HG02852 (cell line): Measurements from ENCODE around the gene DNASE1L3.

Experiments used
- ATAC-seq: cut with Tn5 transposase; IDR thresholded peaks from one replicate; pipeline ENCODE4 v1.9.1; 2021; ENCODE audit warnings: mild to moderate bottlenecking, moderate library complexity; ENCODE audit not compliant: unreplicated experiment

DNASE1L3 gene

GRCh38 chr3:58164199-58164879 is 46.4 kb downstream of the DNASE1L3 start:
- ATAC-seq, result no peak

GRCh38 chr3:58163234-58163633 is 47.5 kb downstream of the DNASE1L3 start:
- no peak for ATAC-seq

DNA sequence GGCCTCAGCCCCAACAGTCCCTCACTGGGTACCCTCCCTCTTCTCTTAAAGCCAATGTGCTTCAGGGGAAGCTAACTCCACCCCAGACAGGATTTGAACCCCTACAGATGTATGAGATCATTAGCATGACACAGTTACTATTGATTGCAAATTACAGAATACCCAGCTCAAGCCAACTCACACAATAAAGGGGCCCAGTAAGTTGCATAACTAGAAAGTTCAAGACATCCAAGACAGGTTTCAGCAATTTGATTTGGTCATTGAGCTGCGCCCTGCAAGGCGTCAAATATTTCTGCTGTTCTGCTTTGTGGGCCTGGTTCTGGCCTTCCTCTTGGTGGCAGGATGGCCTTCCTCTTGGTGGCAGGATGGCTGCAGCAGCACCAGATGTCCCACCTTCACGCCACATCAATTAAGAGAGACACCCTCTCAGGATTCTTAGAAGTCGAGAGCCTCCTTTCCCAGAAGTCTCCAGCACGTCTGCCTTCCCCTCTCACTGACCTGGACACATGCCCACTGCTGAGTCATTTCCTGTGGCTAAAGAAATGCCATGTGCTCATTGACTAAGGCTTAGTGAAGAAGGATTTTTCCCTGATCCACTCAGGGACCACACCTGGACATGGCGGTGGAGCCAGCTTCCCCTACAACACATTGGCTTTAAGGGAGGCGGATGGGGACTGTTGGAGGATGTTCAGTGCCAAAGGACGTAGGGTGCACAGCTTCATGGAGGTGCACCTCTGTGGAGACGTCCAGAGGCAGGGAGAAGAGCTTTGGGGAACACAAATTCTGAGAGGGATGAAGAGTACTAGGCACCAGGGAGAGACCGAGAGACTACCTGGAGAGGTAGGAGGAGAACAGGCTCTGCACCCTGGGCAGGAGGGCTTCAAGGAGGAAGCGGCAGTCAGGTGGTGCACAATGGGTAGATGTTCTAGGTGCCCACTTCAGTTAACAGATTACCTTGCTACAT is 49.1 kb downstream of the DNASE1L3 start:
- no peak for ATAC-seq

- ATAC-seq, result no peak
These were observed 50.4 kb downstream of the DNASE1L3 start for GRCh38 chr3:58160399-58160798.

GRCh38 chr3:58158442-58159153 is 52.2 kb downstream of the DNASE1L3 start:
- ATAC-seq, result no peak

DNA sequence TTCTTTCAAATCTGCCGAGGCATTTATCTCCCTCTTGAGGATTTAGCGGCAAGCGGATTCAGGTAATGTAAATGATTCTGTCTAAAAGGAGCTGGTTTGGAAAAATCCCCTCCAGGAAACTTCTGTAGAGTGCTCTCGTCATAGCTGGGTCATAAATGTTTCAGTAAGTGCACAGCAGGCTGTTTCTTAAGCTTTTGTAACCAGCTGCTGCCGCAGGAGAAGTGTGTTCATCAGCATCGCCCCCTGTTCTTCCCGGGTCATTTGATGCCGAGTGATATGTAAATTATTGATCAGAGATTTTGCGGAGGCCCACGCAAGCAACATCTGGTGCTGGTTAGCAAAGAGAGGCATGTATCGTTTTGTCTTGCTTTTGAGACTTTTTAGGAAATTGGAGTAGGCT is 53.1 kb downstream of the DNASE1L3 start:
- ATAC-seq, result no peak

GRCh38 chr3:58155838-58156237 is 54.9 kb downstream of the DNASE1L3 start:
- no peak for ATAC-seq

- ATAC-seq, result no peak
These were observed 55.9 kb downstream of the DNASE1L3 start for GRCh38 chr3:58154626-58155449.

DNA sequence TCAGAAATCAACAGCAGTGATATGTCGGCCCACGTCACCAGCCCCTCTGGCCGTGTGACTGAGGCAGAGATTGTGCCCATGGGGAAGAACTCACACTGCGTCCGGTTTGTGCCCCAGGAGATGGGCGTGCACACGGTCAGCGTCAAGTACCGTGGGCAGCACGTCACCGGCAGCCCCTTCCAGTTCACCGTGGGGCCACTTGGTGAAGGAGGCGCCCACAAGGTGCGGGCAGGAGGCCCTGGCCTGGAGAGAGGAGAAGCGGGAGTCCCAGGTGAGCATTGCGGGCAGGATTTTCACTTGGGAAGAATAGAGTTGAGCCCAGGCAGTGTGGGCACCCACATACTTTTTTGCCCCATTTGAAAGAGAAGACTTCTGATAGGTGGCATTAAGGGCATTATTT is 57.4 kb downstream of the DNASE1L3 start:
- no peak for ATAC-seq

DNA sequence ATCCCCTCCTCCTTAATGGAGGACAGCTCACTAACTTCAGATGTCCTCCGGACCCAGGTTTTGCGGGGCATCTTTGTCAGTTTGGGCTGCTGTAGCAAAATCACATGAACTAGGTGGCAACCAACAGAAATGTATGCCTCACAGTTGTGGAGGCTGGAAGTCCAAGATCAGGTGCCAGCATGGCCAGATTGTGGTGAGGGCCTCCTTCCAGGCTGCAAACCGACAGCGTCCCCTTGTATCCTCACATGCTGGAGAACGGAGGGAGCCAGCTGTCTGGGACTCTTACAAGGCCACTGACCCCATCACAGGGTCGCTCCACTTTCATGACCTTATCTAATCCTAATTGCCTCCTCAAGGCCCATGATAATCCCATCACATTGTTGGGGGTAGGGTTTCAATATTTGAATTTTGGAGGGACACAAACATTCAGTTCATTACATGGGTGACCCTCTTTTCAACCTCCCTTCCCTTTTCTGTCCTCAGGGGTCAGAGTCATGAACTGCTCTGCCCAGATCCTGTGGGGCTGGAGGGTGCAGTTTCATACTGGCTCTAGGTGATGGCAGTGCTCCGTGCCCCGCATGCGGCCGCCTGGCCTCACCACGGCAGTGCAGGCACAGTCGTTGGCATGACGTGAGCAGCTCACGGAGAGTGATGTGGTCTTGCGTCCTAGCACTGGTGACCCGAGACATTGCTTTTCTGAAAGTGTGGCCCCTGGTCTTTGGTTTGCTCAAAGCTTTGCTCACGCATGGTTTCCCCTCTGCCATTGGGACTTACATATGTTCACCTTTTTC is 58.4 kb downstream of the DNASE1L3 start:
- no peak for ATAC-seq

DNA sequence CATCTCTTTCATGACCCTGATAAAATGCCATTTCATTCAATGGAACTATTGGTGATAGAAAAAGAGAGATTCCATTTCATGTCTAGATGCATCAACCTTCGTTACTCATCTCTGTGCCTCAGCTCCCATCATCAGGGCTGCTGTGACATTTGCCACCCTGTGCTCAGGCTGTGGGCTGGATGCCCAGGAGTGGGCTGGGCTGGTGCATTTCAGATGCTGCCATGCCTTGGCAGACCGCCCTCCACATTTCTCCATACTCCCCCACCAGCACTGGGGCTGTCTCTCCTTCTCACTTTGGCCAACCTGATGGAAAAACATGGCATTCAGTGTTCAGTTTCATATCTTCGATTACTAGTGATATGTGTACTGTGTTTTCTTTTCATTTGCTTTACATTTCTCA is 59.1 kb downstream of the DNASE1L3 start:
- ATAC-seq, result no peak

GRCh38 chr3:58150810-58151199 is 60.0 kb downstream of the DNASE1L3 start:
- no peak for ATAC-seq

DNA sequence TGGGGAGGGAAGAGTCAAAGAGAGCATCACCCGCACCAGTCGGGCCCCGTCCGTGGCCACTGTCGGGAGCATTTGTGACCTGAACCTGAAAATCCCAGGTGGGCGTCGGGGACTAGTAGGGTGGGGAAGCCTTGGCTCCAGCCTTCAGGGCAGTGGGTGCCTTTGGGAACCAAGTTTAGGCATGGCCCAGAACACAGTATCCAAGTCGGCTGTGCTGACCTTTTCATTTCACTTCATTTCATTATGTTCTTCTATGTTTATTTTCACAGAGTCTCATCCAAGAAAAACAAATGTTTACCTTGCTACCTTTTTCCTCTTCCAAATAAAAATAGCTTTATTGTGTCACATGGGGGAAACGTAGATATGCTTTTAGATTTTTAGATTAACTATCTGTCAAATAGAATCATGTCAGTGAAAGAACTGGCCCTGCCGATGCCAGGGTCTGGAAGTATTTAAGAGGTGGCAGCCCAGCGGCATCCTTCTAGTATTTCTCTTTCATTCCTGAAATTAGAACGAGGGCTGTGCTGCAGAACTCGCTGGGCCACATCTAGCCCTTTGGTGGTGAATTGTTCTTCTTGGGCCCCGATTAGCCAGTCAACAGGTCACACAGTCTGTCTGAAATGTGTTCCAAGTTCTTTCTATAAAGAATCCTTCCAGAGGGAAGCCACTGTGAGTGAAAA is 60.5 kb downstream of the DNASE1L3 start:
- no peak for ATAC-seq

GRCh38 chr3:58148049-58148448 is 62.7 kb downstream of the DNASE1L3 start:
- no peak for ATAC-seq

DNA sequence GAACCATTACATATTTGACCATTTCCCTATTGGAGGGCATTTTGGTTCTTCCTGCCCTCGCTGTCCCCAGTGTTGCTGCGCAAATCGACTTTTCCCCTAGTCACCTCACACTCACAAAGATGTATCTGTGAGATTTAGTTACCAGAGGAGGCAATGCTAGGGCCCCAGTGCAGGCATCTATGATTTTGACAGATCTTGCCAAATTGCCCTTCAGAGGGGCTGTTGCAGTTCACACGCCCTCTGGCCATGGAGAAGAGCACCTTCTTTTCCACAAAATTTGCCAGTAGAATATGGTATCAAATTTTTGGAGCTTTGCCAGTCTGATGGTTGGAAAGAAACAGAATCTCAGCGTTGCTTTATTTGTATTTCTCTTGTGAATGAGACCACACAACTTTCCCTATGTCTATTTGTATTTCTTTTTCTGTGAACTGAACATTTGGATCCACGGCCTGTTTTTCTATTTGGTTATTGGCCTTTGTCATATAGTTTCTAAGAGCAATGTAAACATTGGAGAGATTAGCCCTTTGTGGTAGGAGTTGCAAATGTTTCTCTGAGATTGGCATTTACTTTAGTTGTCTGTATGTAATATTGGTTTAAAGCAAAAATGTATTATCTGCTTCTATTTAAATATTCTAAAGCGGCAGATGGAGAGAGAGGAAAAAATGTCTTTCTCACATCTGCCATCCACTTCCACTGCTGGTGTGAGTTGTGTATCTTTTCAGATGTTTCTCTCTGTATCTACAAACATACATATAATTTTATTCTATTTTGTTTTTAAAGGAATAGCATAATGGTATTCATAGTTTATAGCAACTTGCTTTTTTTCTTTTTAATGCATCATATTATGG is 66.1 kb downstream of the DNASE1L3 start:
- ATAC-seq, result no peak

DNA sequence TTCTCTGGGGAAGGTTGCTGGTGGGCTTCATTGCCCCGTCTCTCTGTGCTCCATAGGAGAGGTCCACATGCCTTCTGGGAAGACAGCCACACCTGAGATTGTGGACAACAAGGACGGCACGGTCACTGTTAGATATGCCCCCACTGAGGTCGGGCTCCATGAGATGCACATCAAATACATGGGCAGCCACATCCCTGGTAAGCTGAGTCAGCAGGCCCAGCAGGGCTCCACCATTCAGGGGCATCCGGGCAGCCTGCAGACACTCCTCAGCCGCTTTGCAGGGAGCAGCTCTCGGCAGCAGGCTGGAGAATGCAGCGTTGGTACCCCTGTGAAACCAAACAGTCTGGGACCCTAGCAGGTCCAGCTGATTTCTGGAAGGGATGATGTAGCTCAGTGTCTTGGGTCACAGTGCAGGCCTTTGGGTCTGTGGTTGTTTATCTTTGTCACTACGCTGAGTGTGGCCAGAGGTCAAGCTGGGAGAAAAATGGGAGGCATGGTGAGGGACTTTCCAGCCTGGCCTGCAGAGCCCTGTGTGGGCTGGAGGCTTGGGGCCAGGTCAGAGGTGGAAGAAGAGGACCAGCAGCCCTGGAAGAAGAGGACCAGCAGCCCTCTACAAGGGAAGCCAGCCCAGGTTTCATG is 67.2 kb downstream of the DNASE1L3 start:
- no peak for ATAC-seq
